ENCODE data around the gene PCYOX1L.
"Not testable (repeated sequence)": the region's sequence is repeated elsewhere in the genome, so short reads cannot be mapped to it uniquely, and the experiment has no call there.

Gene PCYOX1L

DNA sequence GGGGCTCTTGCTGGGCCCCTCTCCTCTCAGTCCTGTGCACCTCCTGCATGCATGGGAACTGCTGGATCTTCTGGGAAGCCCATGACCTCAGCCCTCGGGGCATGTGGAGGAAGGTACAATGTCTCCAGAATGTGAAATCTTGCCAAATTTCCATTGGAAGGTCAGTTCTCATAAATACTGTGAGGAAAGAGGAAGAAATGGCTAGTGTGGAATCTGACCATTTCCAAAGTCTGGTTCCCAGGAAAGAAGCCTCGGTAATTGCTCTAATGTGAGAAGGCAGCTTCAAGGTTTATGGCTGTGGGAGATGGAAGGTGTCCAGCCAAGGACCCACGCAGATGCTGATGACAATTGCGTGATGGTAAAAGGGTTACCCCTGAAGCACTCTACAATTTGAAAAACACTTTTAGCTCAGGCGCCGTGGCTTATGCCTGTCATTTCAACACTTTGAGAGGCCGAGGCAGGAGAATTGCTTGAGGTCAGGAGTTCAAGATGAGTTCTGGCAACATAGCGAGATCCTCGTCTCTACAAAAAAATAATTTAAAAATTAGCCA lies 29.3 kb downstream of the PCYOX1L start:
- no peak for DNase-seq (ENCODE audit: low read depth in 2 of 2)

DNA sequence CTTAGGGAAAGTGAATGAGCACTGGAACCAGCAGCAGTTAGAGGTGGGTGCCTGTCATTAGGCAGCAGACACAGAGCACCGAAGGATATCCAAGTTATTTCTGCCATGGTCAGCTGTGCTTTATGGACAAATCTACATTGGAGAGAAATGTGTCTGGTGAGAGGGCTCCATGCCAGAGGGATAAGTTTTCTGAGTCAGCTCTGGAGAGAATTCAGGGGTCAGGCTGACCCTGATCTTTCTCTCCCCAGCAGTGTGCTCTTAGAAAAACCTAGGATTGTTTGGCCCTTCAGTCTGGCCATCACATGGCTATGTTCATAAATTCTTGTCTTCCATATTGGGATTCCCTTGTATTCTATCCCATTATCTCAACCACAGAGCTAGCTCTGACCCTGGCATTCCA lies 30.1 kb downstream of the PCYOX1L start:
- no peak for DNase-seq (ENCODE audit: low read depth in 2 of 2)

DNA sequence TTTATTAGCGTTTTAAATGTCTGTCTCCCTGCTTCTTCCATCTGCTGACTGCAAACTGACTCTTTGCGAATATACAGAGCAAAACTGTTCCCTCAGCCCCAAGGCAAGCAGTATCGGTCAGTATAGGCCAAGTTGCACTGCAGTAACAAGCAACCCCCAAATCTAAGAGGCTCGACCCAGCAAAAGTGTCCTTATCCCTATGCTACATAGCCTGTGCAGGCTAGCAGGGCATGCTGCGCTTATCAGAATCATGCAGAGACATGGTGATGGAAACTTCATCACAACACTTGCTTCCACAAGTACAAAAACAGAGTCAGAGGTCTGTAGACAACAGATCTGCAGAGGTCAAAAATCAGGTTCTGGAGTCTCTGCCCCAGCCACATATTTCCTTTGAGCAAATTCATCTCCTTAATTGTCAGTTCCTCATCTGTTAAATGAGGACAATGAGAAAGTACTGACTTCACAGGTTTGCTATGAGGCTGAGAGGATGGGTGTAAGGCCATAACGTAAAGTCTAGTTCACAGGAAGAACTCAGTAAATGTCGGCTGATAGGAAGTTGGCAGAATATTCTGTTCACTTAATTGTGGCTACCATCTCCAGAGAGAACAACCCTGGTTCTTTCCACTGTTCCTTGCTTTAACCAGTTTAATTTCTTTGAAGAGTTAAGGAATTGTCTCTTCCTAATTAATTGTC lies 30.8 kb downstream of the PCYOX1L start:
- no peak for DNase-seq (ENCODE audit: low read depth in 2 of 2)

DNA sequence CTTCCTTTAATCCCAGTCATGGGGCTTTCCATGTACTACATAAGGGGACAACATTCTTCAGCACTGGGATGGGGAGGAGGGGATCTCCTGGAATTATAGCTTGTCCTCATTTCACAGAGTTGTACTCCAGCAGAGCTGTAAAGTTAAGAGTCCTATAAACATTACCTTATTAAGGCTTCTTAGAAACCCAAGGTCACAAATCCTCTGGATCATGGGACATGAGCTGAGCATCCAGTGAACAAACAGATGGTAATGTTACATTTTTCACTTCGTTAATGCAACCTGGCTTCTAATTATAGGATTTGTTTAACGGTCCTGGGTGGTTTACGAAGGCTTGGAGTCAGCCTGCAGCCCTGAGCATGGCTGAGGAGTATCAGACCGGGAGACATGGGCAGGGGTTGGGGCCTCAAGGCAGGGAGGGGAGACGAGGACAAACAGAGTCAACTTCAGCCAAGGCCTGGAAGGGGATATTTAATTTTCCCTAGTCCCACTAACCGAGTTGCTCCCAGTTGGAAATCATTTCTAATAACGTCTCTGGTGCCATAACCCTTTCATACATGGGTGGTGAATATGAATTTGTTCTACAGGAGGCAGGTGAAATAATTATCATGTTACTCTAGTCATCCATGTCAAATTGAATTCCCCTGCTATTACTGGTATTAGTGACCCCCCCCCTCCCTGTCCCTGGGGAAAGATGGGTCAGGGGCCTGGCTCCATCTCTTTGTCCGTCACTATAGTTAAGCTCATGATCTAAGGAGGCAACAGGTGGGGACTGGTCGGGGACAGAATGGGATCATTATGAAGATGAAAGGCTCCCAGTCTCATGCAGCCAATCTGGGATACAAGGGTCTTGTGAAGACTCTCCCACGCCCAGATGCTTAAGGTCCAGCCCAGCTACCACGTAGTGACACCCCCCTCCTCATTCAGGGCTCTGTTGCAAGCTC lies 32.0 kb downstream of the PCYOX1L start:
- DNase-seq (ENCODE audit: low read depth in 2 of 2) = no peak

DNA sequence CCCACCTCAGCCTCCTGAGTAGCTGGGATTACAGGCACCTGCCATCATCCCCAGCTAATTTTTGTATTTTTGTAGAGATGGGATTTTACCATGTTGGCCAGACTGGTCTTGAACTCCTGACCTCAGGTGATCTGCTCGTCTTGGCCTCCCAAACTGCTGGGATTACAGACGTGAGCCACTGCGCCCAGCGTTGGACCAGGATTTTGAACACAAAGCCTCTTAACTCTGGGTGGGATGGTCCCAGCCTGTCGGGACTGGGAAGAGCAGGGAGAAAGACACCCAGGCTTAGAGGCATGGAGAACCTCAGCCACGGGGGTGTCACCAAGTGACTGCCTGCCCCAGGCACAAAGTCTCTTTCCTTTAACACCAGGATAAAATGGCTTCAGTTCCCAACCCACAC lies 33.2 kb downstream of the PCYOX1L start:
- DNase-seq (ENCODE audit: low read depth in 2 of 2) = not testable (repeated sequence)

DNA sequence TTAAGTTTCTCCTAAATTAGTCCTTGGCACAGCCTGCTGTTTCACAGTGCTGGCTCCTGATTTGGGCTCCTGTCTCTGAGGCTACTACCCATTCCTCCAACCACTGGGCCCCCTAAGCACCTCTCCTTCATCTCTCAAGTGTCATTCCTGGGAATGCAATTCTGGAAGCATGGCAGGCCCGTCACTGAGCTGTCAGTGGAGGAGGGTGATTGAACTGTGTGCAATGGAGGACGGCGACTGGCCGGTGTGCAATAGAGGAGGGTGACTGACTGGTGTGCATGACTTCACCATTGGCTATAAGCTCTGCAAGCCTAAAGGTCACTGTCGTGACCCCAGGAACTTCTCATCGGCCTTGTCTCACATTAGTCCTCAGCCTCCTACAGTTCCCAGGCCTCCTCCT lies 33.7 kb downstream of the PCYOX1L start:
- no peak for DNase-seq (ENCODE audit: low read depth in 2 of 2)

DNA sequence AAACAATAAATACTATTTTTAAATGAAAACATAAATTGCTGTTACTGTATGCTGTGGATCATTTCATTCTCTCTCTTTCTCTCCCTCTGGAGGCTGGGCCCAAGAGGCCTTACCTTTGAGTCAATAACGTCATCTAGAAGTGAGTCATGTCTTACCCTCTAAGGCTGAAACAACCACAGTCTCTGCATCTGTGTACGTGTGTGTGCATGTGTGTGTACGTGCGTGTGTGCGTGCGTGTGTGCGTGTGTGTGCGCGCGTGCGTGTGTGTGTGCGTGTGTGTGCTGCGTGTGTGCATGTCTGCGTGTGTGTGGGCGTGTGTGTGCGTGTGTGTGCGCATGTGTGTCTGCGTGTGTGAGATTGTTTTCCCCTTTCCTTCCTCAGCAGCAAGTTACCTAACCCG lies 34.9 kb downstream of the PCYOX1L start:
- DNase-seq (ENCODE audit: low read depth in 2 of 2) = no peak

DNA sequence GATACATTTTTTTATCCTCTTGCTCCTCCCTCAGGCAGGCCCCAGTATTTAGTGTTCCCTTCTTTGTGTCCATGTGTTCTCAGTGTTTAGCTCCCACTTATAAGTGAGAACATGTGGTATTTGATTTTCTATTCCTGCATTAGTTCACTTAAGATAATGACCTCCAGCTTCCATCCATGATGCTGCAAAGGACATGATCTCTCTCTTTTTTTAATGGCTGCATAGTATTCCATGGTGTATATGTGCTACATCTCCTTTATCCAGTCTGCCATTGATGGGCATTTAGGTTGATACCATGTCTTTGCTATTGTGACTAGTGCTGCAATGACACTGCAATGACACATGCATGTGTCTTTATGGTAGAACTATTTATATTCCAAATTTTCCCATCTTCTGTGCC lies 37.1 kb downstream of the PCYOX1L start:
- DNase-seq (ENCODE audit: low read depth in 2 of 2) = not testable (repeated sequence)

DNA sequence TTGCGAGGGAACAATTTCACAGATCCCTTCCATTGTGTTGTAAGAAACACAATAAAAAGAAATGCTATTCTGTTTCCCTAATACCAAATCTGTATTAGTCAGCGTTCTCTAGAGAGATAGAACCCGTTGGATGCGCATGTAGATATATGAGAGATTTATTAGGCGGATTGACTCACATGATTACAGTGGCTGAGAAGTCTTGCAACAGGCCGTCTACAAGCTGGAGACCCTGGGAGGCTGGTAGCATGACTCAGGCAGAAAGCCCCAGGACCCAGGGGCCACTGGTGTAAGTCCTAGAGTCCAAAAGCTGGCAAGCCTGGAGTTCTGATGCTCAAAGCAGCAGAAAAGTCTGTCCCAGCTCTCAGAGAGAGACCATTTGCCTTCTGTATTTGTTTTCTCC lies 39.7 kb downstream of the PCYOX1L start:
- DNase-seq (ENCODE audit: low read depth in 2 of 2) = no peak

DNA sequence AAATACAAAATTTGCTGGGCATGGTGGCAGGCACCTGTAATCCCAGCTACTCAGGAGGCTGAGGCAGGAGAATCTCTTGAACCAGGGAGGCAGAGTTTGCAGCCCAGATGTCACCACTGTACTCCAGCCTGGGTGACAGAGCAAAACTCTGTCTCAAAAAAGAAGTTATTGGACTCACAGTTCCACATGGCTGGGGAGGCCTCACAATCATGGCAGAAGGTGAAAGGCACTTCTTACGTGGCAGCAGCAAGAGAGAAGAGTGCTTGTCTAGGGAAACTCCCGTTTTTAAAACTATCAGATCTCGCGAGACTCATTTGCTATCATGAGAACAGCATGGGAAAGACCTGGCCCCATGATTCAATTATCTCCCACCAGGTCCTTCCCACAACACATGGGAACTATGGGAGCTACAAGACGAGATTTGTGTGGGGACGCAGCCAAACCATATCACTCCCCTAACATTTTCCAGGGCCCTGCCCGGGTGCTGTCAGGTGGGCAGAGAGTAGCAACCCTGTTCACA lies 41.0 kb downstream of the PCYOX1L start:
- not testable (repeated sequence) for DNase-seq (ENCODE audit: low read depth in 2 of 2)

DNA sequence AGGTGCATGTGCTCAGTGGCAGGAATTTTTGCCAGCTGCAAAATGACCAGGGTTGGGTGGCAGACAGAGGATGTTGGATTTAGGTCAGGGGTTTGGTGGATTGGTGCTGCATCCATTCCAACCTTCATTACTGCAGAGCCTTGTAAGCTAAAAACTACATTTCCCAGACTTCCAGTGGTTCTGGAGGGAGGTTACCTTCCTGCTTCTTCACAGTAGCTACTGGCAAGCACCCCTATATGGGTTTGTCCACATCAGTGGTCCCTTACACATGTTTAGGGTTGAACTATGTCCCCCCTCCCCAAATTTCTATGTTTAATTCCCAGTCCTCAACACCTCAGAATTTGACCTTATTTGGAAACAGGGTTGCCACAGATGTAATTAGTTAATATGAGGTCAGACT lies 41.9 kb downstream of the PCYOX1L start:
- no peak for DNase-seq (ENCODE audit: low read depth in 2 of 2)

DNA sequence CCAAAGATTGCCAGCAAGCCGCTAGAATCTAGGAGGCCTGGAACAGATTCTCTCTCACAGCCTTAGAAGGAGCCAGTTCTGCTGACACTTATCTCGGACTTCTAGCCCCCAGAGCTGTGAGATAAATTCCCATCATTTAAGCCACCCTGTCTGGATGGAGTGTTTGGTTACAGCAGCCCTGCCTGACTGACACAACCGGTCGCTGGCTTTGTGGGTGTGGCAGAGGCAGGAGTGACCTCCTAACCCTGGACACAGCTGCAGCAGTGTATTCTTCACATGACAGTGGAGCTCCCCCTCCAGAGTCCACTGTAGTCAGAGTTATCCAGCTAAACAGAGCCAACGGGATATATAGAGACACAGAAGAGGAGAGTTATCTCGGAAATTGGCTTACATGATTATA lies 42.5 kb downstream of the PCYOX1L start:
- no peak for DNase-seq (ENCODE audit: low read depth in 2 of 2)

DNA sequence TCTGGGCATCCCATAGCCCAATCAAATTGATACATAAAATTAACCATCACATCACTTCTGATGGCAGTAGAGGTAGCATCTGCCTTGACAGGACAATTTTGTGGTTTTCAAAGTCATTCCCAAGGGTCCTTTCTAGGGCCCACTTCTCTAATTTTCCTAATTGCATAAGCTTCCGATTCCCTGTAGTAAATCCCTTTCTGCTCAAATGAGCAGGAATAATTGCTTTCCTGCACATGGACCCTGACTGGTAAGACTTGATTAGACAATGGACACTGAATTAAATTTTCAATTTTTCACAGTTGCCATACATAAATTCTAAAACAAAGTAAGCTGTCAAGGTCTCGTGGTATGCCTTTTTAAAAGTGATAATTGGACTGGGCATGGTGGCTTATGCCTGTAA lies 43.2 kb downstream of the PCYOX1L start:
- DNase-seq (ENCODE audit: low read depth in 2 of 2) = no peak

DNA sequence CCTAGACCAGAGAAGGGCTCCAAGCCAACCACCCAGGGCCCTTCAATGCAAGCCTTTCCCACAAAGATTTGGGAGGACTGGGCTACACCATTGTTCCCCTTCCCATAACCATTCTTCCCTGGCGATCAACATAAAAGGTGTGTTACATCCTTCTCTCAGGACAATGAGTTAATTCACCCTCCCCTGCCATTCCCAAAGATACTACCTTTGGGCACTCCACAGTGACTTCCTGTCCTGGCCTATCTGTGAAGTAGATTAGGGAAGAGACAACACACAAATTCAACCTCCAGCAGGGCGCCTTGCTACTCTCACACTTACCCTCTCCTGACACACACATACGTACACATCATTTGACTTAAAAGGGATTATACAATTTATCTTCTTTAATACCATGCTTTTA lies 44.4 kb downstream of the PCYOX1L start:
- DNase-seq (ENCODE audit: low read depth in 2 of 2) = no peak

DNA sequence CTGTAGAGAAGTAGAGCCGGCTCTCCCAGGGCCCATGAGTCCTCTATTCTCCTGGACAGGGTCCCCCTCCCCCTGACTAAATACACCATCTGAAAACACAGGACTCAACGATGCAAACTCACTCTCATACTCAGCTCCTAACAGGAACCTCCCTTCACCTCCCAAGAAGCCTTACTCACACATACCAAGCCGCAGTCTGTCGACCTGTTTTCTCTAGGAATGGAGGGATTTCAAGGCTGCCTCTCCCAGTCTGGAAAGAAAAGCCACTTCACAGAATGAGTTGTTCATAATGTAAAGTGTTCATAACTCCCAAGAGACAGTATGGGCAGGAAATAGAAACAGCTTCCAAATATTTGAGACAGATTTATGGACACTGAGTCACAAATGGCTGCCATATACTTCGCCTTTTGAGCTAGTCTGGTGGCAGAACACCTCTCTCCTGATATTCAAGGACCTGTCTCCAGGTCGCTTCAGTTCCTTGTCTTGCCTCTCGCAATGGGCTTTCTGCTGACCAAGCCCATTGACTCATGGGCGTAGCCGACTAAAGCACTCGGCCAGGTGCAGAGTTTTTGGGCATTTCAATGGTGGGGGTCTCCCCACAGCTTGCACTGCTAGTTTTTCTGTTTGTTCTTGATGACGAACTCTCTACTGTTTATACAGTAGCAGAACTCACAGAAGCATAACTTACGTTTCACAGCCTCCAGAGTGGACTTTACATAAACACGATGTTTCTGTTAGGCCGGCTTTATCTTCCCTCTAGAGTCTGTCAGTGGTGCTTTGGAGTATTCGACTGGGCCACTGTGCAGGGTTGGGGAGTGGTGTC lies 46.3 kb downstream of the PCYOX1L start:
- DNase-seq (ENCODE audit: low read depth in 2 of 2) = no peak

DNA sequence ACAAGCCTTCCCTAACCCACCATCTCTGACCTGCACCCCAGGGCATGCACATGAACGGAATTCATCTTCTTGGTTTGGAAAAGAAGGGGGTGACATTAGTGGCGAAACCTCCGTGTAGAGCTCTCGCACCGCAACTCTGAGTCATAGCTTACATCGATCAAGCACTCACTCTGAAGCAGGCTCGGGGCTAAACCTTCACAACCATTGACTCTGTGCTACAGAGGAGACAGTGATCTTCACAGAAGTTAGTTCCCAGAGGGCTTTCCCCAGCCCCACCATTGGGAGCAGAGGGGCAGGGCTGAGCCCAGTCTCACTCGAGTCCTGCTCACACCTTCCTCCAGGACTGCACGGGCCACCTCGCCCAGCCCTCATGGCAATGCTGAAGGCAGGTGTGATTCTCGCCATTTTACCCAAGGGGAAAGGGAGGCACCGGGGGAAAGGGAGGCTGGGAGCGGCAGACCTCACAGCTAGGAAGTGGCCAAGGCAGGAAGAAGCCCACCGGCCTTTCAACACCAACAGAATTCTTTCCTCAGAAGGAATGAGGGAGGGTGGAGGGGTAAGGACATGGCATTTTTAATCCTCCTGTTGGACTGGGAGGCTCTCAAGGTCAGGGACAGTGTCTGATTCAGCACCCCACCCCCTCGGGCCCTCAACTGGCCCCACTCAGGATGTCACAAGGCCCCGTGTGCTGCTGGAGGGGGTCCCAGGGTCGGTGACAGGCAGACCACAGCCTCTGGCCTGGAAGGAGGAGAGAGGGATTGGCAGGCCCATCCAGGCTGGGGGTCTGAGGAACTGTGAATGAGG lies 47.1 kb downstream of the PCYOX1L start:
- no peak for DNase-seq (ENCODE audit: low read depth in 2 of 2)

DNA sequence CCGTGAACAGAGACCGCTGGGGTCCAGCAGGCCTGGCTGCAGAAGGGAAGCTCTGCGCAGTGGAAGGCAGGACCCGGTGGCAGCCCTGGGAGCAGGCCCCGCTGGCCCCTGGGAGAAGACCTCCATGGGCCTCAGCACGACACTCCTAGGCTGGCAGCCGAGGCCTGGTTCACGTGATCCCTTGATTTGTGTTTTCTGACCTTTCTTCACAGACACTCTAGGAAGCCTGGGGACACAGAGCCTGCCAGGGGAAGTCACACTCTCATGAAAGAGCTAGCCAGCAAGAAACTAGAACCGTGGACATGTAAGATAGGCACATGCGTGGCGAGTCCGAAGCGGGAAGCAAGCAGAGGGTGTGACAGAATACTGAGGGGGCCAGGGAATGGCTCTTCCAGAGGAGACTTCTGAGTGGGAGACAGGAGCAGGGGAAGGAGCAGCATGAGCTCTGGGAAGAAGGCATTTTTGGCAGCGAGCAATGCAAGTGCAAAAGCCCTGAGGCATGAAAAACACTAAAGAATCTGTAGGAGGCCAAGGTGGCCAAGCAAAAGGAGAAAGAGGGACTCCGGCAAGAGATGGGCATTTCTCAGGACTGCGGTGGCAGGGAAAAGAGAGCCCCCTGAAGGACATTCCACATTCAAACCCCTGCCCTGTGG lies 47.8 kb downstream of the PCYOX1L start:
- DNase-seq (ENCODE audit: low read depth in 2 of 2) = no peak

DNA sequence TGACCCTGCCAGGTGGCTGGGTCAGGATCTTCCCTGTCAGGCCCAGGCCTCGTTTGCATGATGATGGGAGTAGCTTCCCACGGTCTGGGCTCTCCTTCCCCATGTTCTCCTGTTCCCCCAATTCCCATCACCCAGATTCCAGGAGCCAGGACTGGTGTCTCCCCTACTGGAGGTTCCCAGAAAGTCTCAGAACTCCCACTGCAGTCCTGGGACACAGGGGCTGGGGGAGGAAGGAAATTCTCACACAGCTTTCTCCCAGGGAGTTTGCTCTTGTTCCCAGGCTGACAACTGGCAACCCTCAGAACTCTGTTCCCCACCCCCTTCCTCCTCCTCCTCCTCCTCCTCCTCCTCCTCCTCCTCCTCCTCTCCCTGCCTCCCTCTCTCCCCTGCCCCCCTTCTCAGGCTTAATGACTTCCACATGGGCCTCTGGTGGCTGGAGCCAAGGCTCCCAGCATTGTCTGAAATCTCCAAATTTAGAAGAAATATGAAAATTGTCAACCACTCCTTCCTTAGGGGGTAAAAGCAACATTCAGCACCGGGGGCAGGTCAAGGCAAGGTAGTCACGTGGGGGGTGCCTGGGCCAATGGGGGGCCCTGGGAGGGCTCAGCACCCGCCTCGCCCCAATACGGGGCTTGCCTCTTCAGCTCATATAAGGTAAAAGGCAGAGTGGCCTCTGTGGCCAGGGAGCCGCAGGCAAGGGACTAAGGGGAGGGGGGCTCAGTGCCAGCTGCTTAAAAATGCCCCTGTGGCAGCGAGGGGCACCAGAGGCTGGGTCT lies 48.5 kb downstream of the PCYOX1L start:
- DNase-seq (ENCODE audit: low read depth in 2 of 2) = no peak

DNA sequence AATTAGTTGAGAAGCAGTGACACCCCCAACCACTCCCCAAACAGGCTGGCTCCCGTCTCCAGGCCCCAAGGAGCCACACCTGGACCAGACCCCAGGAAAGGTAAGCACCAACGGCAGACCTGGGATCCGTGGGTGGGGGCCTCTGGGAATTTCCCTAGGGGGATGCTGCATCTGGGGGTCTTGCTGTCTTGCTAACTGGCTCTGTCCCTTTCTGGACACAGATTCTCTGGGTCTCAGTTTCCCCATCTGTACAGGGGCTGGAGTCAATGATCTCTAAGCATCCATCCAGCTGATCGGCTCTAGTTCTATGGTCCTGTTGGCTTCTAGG lies 49.1 kb downstream of the PCYOX1L start:
- DNase-seq (ENCODE audit: low read depth in 2 of 2) = no peak

Measured in activated CD8-positive, alpha-beta memory T cell treated with anti-CD3 and anti-CD28 coated beads for 4 hours (primary cell).